Liver (tissue), 9 donors: Measurements from ENCODE around the gene NCAM1. TPM values are rescaled to one million over a fixed set of nuclear protein-coding genes. Genes with fewer than 3 reads are reported as not detected.
A peak's percentile ranks its signal among the peaks of the same experiment; 100 is the strongest.

ENCODE experiments used
- DNase-seq: peaks from one replicate; pipeline ENCODE4 v3.0.0-alpha.2; 2017; ENCODE audit warnings: low spot score
- H3K27ac ChIP-seq, 2 donors: one replicate each; pipeline ENCODE4 v1.7.0; 2013; ENCODE audit warnings: inconsistent platforms in 2 of 2, low read length in 2 of 2, control low read depth in 1 of 2, low read depth in 1 of 2, mild to moderate bottlenecking in 1 of 2
- H3K27me3 ChIP-seq, 4 donors: one replicate each; pipeline versions ENCODE4 v1.6.1 to v1.7.0; 2013; ENCODE audit warnings: low read length in 3 of 4, inconsistent platforms in 1 of 4, mild to moderate bottlenecking in 1 of 4, moderate library complexity in 1 of 4; ENCODE audit not compliant: control insufficient read depth in 4 of 4, insufficient read depth in 4 of 4
- H3K36me3 ChIP-seq, 4 donors: one replicate each; pipeline versions ENCODE4 v1.6.1 to v1.7.0; 2013; ENCODE audit warnings: low read length in 3 of 4, mild to moderate bottlenecking in 3 of 4, low read depth in 1 of 4, moderate library complexity in 1 of 4; ENCODE audit not compliant: control insufficient read depth in 4 of 4, insufficient read depth in 3 of 4
- H3K4me1 ChIP-seq, 4 donors: one replicate each; pipeline versions ENCODE4 v1.6.1 to v1.7.0; 2013; ENCODE audit warnings: low read length in 3 of 4, mild to moderate bottlenecking in 3 of 4, moderate library complexity in 1 of 4; ENCODE audit not compliant: control insufficient read depth in 4 of 4, insufficient read depth in 4 of 4
- H3K4me3 ChIP-seq, 3 donors: one replicate each; pipeline versions ENCODE4 v1.6.1 to v1.7.0; 2013; ENCODE audit warnings: low read length in 3 of 3, control low read depth in 1 of 3, low read depth in 1 of 3, mild to moderate bottlenecking in 1 of 3
- H3K9ac ChIP-seq, 2 donors: one replicate each; pipeline ENCODE4 v1.7.0; 2013; ENCODE audit warnings: low read length in 2 of 2, mild to moderate bottlenecking in 2 of 2, moderate library complexity in 2 of 2, control low read depth in 1 of 2, low read depth in 1 of 2
- H3K9me3 ChIP-seq, 4 donors: one replicate each; pipeline versions ENCODE4 v1.6.1 to v1.7.0; 2013; ENCODE audit warnings: low read length in 3 of 4; ENCODE audit not compliant: control insufficient read depth in 4 of 4
- CTCF ChIP-seq: fragments of 150-350 bp; IDR thresholded peaks from 2 replicates; pipeline ENCODE4 v1.5.1; 2017; ENCODE audit warnings: improper control_type of control experiment, low read depth, low read length; ENCODE audit not compliant: missing input control
- EGR1 ChIP-seq, 2 donors: IDR thresholded peaks; 2 replicates each; pipeline ENCODE4 v1.6.1; 2016 to 2018; ENCODE audit warnings: antibody characterized with exemption in 2 of 2, low read depth in 2 of 2
- FOXA1 ChIP-seq: IDR thresholded peaks from 2 replicates; pipeline ENCODE4 v1.6.1; 2016; ENCODE audit warnings: antibody characterized with exemption
- FOXA2 ChIP-seq: IDR thresholded peaks from 2 replicates; pipeline ENCODE4 v1.6.1; 2016; ENCODE audit warnings: antibody characterized with exemption
- HNF4A ChIP-seq, 2 donors: conservative IDR thresholded peaks; 2 replicates each; pipeline ENCODE4 v1.6.1; 2016; ENCODE audit warnings: antibody characterized with exemption in 2 of 2, mild to moderate bottlenecking in 2 of 2
- HNF4G ChIP-seq: IDR thresholded peaks from 2 replicates; pipeline ENCODE4 v1.6.1; 2016; ENCODE audit warnings: antibody characterized with exemption
- MAX ChIP-seq: IDR thresholded peaks from 2 replicates; pipeline ENCODE4 v1.6.1; 2016; ENCODE audit warnings: antibody characterized with exemption
- RAD21 ChIP-seq, 2 donors: IDR thresholded peaks; 2 replicates each; pipeline ENCODE4 v1.6.1; 2016; ENCODE audit warnings: antibody characterized with exemption in 2 of 2, mild to moderate bottlenecking in 2 of 2
- REST ChIP-seq: IDR thresholded peaks from 2 replicates; pipeline ENCODE4 v1.6.1; 2016; ENCODE audit warnings: antibody characterized with exemption, mild to moderate bottlenecking
- TAF1 ChIP-seq: conservative IDR thresholded peaks from 2 replicates; pipeline ENCODE4 v1.6.1; 2016; ENCODE audit warnings: antibody characterized with exemption, mild to moderate bottlenecking
- ZBTB33 ChIP-seq: IDR thresholded peaks from 2 replicates; pipeline ENCODE4 v1.6.1; 2016; ENCODE audit warnings: antibody characterized with exemption
- WGBS: extraction: QIAGEN DNeasy Blood & Tissue Kit; methylation state at CpG from one replicate; pipeline ENCODE4 v1.1.7; 2013; 5-methylcytosine and 5-hydroxymethylcytosine counted together
- polyA plus RNA-seq, 2 donors: library from polyadenylated mRNA; stranded (reverse) in 1 of 2; unstranded in 1 of 2; fragments of 200-250 nt in 1 of 2; fragments of >200 nt in 1 of 2; fragmentation: Nextera tagmentation in 1 of 2; extraction: Ambion mirVana in 1 of 2; gene quantifications; one replicate each; pipeline versions ENCODE4 v1.2.1 to v1.2.3, GENCODE V29; 2013 to 2015
- total RNA-seq, 2 donors: library from RNA; depleted of rRNA; stranded (reverse); fragments of >200 nt; gene quantifications; one replicate each; pipeline ENCODE4 v1.2.3, GENCODE V29; 2014
- donor health status: healthy.
- donor health status: healthy.
- donor health status: healthy.
- donor health status: healthy.
- donor health status: healthy.

The NCAM1 gene
- total and polyA plus RNA-seq, 4 donors: 0.65 to 2.1 (median 0.88) TPM

GRCh38 chr11:113278481-113278880 is 317.3 kb downstream of the NCAM1 start:
- Histone ChIP-seq H3K9me3 (no peaks in the 10 kb centered on the region), H3K4me3 (no peak overlapping the region), H3K9ac (no peak overlapping the region), H3K27me3 (no peaks in the 10 kb centered on the region), H3K36me3 (no peaks in the 10 kb centered on the region), H3K27ac (no peak overlapping the region), H3K4me1 (no peaks in the 10 kb centered on the region)
- DNase-seq: no peak
- WGBS: 87% methylated on average over 9 of the region's 9 CpGs
- no peak for TF ChIP-seq FOXA2
- no peak for TF ChIP-seq HNF4A (conservative IDR thresholded peaks at IDR 0.05)
- TF ChIP-seq EGR1 (IDR thresholded peaks at IDR 0.05; ENCODE audit: low read depth in 2 of 2): no peak
- no peak for TF ChIP-seq MAX
- TF ChIP-seq RAD21 (IDR thresholded peaks at IDR 0.05): no peak
- TF ChIP-seq HNF4G: no peak
- no peak for TF ChIP-seq ZBTB33
- no peak for TF ChIP-seq CTCF
- no peak for TF ChIP-seq FOXA1
- TF ChIP-seq TAF1: no peak
- TF ChIP-seq REST: no peak

- 90% methylated on average over 4 of the region's 4 CpGs for WGBS
- Histone ChIP-seq H3K9ac (no peak overlapping the region), H3K27me3 (no peaks in the 10 kb centered on the region), H3K4me3 (no peak overlapping the region), H3K4me1 (no peaks in the 10 kb centered on the region), H3K27ac (no peak overlapping the region), H3K36me3 (no peaks in the 10 kb centered on the region), H3K9me3 (no peaks in the 10 kb centered on the region)
- DNase-seq: no peak
- peak in 1 of 2 donors; percentile 28 for TF ChIP-seq RAD21 (IDR thresholded peaks at IDR 0.05)
- no peak for TF ChIP-seq TAF1
These were observed 317.7 kb downstream of the NCAM1 start for GRCh38 chr11:113278925-113279324.
